ENCODE data around the gene G0S2.

The G0S2 gene

GRCh38 chr1:209704584-209704983, 29.4 kb downstream of the G0S2 start, which contains the start of gene HSD11B1:
TSS of gene HSD11B1 (plus strand) at chr1:209704846. CDS start at chr1:209704943, 97 bp downstream.
- H3K27ac ChIP-seq (ENCODE audit: low read depth, low read length), result no peak within 1 kb of the TSS
- H3K36me3 ChIP-seq (ENCODE audit: control insufficient read depth, low read length), result no peaks in the 10 kb centered on the region
- H3K79me2 ChIP-seq (ENCODE audit: control insufficient read depth, low read length), result no peaks in the 10 kb centered on the region
- no peaks in the 10 kb centered on the region for H4K20me1 ChIP-seq (ENCODE audit: control insufficient read depth, insufficient read depth, low read depth, low read length)
- TF ChIP-seq EZH2phosphoT487 (IDR thresholded peaks at IDR 0.05; ENCODE audit: borderline replicate concordance, low read length) (no peak), CTCF (IDR thresholded peaks at IDR 0.05; ENCODE audit: low read depth, low read length, poor library complexity, severe bottlenecking) (no peak)
- H3K4me2 ChIP-seq (ENCODE audit: low read length), result no peak within 1 kb of the TSS
- no peaks in the 10 kb centered on the region for H3F3A ChIP-seq (ENCODE audit: control insufficient read depth, insufficient read depth)
- no peaks in the 10 kb centered on the region for H3K4me1 ChIP-seq (ENCODE audit: control insufficient read depth, low read length)
- H3K4me3 ChIP-seq (ENCODE audit: low read length), result no peak within 1 kb of the TSS
- no peaks in the 10 kb centered on the region for H3K9me3 ChIP-seq (ENCODE audit: control insufficient read depth, insufficient read depth, low read length)
- no peaks in the 10 kb centered on the region for H3K9me2 ChIP-seq (replicated peaks; ENCODE audit: control insufficient read depth, low read length)
- H3K27me3 ChIP-seq (ENCODE audit: control insufficient read depth, low read length), result peaks cover 15% of the 10 kb centered on the region

- TF ChIP-seq EZH2phosphoT487 (IDR thresholded peaks at IDR 0.05; ENCODE audit: borderline replicate concordance, low read length) (no peak), CTCF (IDR thresholded peaks at IDR 0.05; ENCODE audit: low read depth, low read length, poor library complexity, severe bottlenecking) (no peak)
These were observed 29.9 kb downstream of the G0S2 start for GRCh38 chr1:209705033-209705598.

GRCh38 chr1:209706622-209707021, 31.4 kb downstream of the G0S2 start:
- TF ChIP-seq EZH2phosphoT487 (IDR thresholded peaks at IDR 0.05; ENCODE audit: borderline replicate concordance, low read length) (no peak), CTCF (IDR thresholded peaks at IDR 0.05; ENCODE audit: low read depth, low read length, poor library complexity, severe bottlenecking) (no peak)
- no peaks in the 10 kb centered on the region for H3K4me1 ChIP-seq (ENCODE audit: control insufficient read depth, low read length)
- no peaks in the 10 kb centered on the region for H4K20me1 ChIP-seq (ENCODE audit: control insufficient read depth, insufficient read depth, low read depth, low read length)
- no peaks in the 10 kb centered on the region for H3K9me3 ChIP-seq (ENCODE audit: control insufficient read depth, insufficient read depth, low read length)
- no peaks in the 10 kb centered on the region for H3F3A ChIP-seq (ENCODE audit: control insufficient read depth, insufficient read depth)
- no peak overlapping the region for H3K4me3 ChIP-seq (ENCODE audit: low read length)
- H3K27ac ChIP-seq (ENCODE audit: low read depth, low read length), result no peak overlapping the region
- H3K4me2 ChIP-seq (ENCODE audit: low read length), result no peak overlapping the region
- H3K9me2 ChIP-seq (replicated peaks; ENCODE audit: control insufficient read depth, low read length), result no peaks in the 10 kb centered on the region
- peaks cover 13% of the 10 kb centered on the region for H3K27me3 ChIP-seq (ENCODE audit: control insufficient read depth, low read length)
- no peaks in the 10 kb centered on the region for H3K79me2 ChIP-seq (ENCODE audit: control insufficient read depth, low read length)
- no peaks in the 10 kb centered on the region for H3K36me3 ChIP-seq (ENCODE audit: control insufficient read depth, low read length)

More at GRCh38 chr1:209705033-209705598, 29.9 kb downstream of the G0S2 start:
- Histone ChIP-seq H3K27ac (ENCODE audit: low read depth, low read length) (no peak overlapping the region), H4K20me1 (ENCODE audit: control insufficient read depth, insufficient read depth, low read depth, low read length) (no peaks in the 10 kb centered on the region), H3K4me1 (ENCODE audit: control insufficient read depth, low read length) (no peaks in the 10 kb centered on the region), H3K79me2 (ENCODE audit: control insufficient read depth, low read length) (no peaks in the 10 kb centered on the region), H3K4me2 (ENCODE audit: low read length) (no peak overlapping the region), H3K9me2 (replicated peaks; ENCODE audit: control insufficient read depth, low read length) (no peaks in the 10 kb centered on the region), H3F3A (ENCODE audit: control insufficient read depth, insufficient read depth) (no peaks in the 10 kb centered on the region), H3K27me3 (ENCODE audit: control insufficient read depth, low read length) (peaks cover 15% of the 10 kb centered on the region), H3K9me3 (ENCODE audit: control insufficient read depth, insufficient read depth, low read length) (no peaks in the 10 kb centered on the region), H3K36me3 (ENCODE audit: control insufficient read depth, low read length) (no peaks in the 10 kb centered on the region), H3K4me3 (ENCODE audit: low read length) (no peak overlapping the region)
